Measurements from ENCODE around the gene DGKB.
"Not testable (repeated sequence)": the region's sequence is repeated elsewhere in the genome, so short reads cannot be mapped to it uniquely, and the experiment has no call there.

DGKB gene

DNA sequence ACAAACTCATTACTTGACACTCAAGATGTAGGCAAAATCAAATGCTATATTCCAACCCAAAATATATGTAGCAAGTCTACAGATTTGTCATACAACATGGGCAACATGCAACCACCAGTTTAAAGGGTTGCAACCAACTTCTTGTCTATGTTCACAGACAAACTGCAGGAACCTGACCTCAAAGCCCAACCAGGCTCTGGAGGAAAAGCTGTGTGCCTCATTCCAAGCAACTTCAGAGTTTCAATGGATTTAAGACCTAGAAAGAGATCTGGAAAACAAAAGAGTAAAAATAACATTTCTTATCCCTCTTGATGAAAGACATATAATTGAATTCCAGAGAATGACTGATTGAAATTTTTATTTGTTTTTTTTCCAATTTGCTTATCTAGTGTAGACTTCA, 612.6 kb downstream of the DGKB start:
- no peak for DNase-seq (ENCODE audit: low spot score)

- DNase-seq (ENCODE audit: low spot score) = no peak
Measured at GRCh38 chr7:14288701-14289100, 613.9 kb downstream of the DGKB start.

DNA sequence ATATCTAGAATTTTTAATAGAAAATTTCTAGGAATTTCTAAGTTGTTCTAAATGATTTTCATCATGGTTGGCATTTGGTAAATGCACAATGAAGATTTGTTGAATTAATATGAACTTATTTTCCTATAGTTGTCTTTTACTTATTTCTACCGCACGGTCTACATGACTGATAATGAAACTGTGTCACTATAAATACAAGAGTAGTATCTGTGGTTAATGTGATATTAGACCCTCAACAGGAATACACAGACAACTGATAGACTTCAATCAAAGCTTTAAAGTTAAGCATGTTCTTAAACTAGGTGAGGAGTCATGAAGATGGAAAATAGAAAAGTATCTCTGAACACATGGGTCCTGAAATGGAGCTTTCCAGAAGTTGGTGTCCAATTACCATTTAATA, 615.2 kb downstream of the DGKB start:
- DNase-seq (ENCODE audit: low spot score) = no peak

GRCh38 chr7:14286036-14286435, 616.5 kb downstream of the DGKB start:
- no peak for DNase-seq (ENCODE audit: low spot score)

- DNase-seq (ENCODE audit: low spot score) = not testable (repeated sequence)
Measured at GRCh38 chr7:14279065-14279871, 623.3 kb downstream of the DGKB start.

DNA sequence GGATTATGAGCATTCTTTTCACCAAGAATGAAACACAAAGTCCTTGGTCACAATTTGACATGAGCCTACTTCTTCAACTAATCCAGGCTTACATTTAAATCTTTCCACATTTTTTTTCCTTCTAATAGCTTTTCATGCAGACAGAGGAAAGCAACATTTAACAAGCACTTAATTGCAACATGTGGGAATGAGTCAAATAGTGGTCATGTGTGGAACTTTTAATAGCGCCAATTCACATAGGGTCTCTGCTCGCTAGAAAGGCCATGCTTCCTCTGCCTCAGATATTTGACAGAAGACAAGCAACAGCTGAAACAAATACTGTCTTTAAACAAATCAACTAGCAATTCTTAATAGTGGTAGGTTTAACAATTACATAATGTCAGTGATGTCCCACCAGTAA, 627.2 kb downstream of the DGKB start:
- no peak for DNase-seq (ENCODE audit: low spot score)

- no peak for DNase-seq (ENCODE audit: low spot score)
Measured at GRCh38 chr7:14271441-14271840, 631.1 kb downstream of the DGKB start.

- DNase-seq (ENCODE audit: low spot score) = no peak
Measured at GRCh38 chr7:14270099-14270498, 632.5 kb downstream of the DGKB start.

GRCh38 chr7:14260011-14260410, 642.5 kb downstream of the DGKB start:
- no peak for DNase-seq (ENCODE audit: low spot score)

DNA sequence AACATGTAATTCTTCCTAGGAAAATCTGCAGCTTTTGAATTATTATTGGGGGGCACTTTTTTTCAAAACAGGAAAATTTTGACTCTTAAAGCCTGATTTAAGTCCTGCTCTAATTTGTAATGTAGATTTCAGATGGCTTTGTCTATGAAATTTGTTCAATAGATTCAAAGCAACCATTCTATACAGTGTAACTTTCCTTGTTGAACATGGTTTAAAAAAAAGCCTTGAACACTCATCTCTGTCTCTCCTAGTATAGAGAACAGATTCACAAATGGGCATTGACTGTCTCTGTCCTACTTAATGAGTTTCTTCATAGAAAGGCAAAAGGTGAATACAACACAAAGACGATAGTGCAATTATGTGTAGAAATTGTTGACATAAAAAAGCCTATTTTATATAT, 643.7 kb downstream of the DGKB start:
- no peak for DNase-seq (ENCODE audit: low spot score)

- DNase-seq (ENCODE audit: low spot score) = no peak
Measured at GRCh38 chr7:14258441-14258840, 644.1 kb downstream of the DGKB start.

DNA sequence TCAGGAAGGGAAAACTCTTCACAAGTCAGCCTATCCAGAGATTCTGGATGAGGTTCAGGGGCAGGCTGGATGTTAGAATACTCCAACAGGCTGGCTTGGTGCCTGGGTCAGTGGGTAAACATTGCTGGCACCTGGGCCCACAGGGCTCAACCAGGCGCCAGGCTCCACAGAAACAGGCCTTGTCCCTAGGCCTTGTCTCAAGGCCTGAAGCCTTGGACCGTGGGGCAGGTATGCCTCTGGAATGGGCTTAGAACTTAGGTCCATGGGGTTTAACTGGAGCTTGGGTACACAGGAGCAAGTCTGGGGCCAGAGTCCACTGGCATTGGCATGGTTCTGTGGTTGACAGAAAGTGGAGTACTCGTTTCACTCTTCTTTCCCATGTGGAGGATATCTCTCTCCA, 650.1 kb downstream of the DGKB start:
- no peak for DNase-seq (ENCODE audit: low spot score)

DNA sequence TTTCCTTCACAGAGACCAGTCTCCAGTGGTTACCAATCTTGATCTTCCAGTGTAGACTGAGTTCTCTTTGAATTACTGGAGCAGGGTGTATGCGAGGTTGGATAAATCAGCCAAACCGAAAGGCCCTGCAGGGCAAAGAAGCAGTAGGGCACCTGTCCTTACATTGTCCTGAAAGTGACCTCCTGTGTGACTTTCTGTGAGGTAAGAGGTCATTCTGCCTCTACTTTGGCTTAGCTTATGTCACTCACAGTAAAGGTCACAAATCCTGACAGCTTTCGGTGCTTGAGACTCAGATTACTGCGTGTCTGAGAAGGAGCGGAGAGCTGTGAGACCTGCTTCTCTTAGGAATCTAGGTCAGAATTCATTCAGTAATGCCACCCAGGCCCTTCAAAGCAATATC, 660.4 kb downstream of the DGKB start:
- DNase-seq (ENCODE audit: low spot score) = no peak

DNA sequence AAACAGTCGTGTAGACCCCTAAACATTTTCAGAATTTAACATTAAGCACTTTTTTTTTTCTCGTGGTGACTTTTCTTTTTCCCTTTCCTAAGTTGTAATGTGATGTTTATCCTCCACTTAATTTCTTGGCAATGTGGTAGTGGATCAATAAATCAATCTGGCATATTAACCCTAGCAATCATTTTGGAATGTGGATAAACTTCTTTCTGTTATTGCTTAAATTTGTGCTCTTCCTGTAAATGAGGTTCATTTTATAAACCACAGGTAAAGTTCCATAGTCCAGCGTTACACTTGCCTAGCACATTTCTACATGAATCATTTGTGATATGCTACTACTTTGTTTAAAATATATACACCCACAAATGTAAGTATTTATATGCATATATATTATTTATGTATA, 665.7 kb downstream of the DGKB start:
- no peak for DNase-seq (ENCODE audit: low spot score)

DNA sequence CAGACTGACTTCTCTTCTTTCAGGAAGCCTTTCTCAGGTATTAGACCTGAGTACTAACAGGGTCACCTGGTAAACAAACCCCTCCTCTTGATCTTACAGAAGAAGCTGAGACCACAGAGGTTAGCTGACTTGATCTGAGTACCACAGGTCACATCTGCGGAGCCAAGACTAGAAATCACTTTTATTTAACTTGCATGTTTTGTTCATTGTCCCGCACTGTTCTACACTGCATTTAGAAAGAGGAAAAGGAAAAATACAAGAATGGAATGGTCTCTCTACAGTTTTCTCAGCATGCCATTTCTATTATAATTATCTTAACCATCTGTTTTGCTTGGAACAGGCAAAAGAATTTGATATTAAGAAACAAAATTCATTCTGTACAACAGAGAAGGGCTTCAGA, 667.5 kb downstream of the DGKB start:
- DNase-seq (ENCODE audit: low spot score) = no peak

DNA sequence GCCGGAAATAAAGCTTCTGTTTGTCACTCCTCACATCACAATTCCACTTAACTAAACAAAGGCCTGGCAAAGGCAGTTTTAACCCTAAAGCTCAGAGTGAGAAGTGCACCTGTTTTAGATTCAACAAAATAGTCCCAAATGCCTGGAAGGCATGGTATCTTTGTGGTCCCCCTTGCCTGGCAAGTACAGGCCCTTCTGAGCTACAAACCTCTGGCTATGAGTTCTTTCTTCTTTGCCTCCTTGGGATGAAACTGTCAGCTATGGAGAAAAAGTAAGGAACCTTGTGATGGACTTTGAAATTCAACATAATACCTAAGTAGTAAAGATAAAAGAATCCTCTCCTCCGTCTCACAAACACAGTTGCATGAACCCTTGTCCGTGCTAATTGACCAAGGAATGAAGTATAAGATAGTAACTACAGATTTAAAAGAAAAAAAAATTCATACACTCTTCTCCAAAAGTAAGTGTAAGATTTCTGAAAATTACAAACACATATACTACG, 668.6 kb downstream of the DGKB start:
- DNase-seq (ENCODE audit: low spot score) = no peak

- DNase-seq (ENCODE audit: low spot score) = no peak
Measured at GRCh38 chr7:14233076-14233867, 669.3 kb downstream of the DGKB start.

GRCh38 chr7:14229047-14229446, 673.5 kb downstream of the DGKB start:
- DNase-seq (ENCODE audit: low spot score) = no peak

DNA sequence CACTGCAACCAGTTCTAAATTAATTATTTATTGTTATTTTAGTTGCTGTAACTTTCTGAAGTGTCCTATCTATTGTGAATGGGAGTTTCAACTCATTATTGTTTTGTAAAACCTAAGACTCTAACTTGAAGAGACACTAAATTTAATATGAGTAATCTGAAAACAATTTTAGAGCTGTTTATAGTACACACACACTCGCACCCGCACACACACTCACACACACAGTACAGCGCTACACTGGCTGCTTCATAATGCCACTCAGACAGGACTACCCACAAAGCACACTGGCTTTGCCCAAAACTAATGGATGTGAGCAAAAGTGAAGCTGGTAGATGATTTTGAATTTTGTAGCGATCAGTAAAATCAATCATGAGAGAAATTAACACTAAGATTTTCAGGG, 674.2 kb downstream of the DGKB start:
- no peak for DNase-seq (ENCODE audit: low spot score)

GRCh38 chr7:14226126-14226525, 676.4 kb downstream of the DGKB start:
- DNase-seq (ENCODE audit: low spot score) = no peak

- DNase-seq (ENCODE audit: low spot score) = no peak
Measured at GRCh38 chr7:14219125-14219524, 683.4 kb downstream of the DGKB start.

DNA sequence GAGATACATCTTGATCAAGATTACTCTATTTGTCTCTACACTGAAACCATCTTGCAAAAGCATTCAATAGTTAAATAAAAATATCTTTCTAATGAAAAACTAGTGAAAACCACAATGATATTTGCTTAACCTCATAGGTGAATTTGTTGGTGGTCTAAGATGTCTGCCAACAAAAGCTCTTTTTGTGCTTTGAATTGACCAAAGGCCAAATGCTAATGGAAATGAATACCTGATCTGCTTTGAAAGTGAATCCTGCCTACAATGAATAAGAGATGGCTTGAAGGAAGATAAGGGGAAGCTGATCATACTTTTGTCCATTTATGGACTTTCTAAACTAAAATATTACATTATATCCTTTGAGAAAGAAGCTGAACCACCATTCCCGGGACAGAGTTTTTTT, 684.2 kb downstream of the DGKB start:
- no peak for DNase-seq (ENCODE audit: low spot score)

DNA sequence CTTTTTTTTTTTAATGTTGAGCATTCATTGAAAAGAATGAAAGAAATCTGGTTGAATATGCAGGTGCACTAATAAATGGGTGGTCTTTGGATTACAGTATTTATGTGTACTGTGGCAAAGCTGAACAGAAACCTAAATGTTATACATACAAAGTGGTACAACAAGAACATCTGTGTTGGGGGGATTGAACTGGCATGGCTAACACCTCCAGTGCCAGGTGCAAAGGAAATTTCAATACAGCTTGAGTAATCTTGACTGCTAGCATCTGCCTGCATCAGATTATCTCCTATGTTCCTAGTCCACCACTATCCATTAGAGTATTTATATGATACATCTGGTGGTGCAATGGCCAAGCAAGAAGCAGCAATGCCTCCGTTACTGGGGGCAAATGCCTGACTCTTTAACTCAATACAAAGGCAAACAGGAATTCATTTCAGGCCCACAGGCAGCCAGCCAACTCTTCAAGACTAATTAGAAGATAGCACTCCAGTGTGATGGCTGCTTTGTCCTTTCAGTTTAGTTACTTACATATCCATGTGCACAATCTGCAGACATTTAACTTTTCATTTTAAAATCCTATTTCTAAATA, 692.6 kb downstream of the DGKB start:
- no peak for DNase-seq (ENCODE audit: low spot score)
